ENCODE data around the gene CTXND1.

GRCh38 chr15:80167936-80168335 is 84.1 kb downstream of the CTXND1 start:
- TF ChIP-seq EZH2 (IDR thresholded peaks at IDR 0.05; ENCODE audit: insufficient read depth, poor library complexity, severe bottlenecking), result no peak
- no peak for TF ChIP-seq EZH2phosphoT487 (IDR thresholded peaks at IDR 0.05; ENCODE audit: insufficient read depth, low read depth)

Data from GM23248 (cell line).